HL-60 (cell line): ENCODE data around the gene ITSN2.

ENCODE experiments used
- DNase-seq, 2 experiments: peaks; one replicate each; pipeline ENCODE4 v3.0.0-alpha.2; 2010 to 2020; ENCODE audit warnings: low read depth in 1 of 2, low spot score in 1 of 2
- H3K27ac ChIP-seq: fragments of 250-450 bp; sonication (Bioruptor Pico); replicated peaks from 2 replicates; pipeline ENCODE4 v1.5.1; 2020; ENCODE audit warnings: mild to moderate bottlenecking, moderate library complexity
- H3K27me3 ChIP-seq: fragments of 250-450 bp; sonication (Bioruptor Pico); 2 replicates; pipeline ENCODE4 v1.5.1; 2021; ENCODE audit warnings: mild to moderate bottlenecking, moderate library complexity; ENCODE audit not compliant: insufficient read depth, poor library complexity, severe bottlenecking
- H3K4me3 ChIP-seq: replicated peaks from 2 replicates; pipeline ENCODE4 v1.5.1; 2011; ENCODE audit warnings: mild to moderate bottlenecking, control low read depth, low read length; ENCODE audit not compliant: insufficient read depth
- GABPA ChIP-seq: IDR thresholded peaks from 2 replicates; pipeline ENCODE4 v1.6.1; 2012; ENCODE audit warnings: low read depth
- POLR2AphosphoS5 ChIP-seq: IDR thresholded peaks from 2 replicates; pipeline ENCODE4 v1.6.1; 2012; ENCODE audit warnings: low read depth
- SPI1 ChIP-seq: IDR thresholded peaks from 2 replicates; pipeline ENCODE4 v1.6.1; 2012; ENCODE audit warnings: low read depth, mild to moderate bottlenecking, borderline replicate concordance
- TF ChIP-seq, protein P1 (sequence below): IDR thresholded peaks from one replicate; pipeline ENCODE4 v1.5.1; 2011; ENCODE audit warnings: low read length, control low read depth, inconsistent platforms; ENCODE audit not compliant: insufficient read depth
- TF ChIP-seq, protein P2 (sequence below): IDR thresholded peaks from 2 replicates; pipeline ENCODE4 v1.6.1; 2012; ENCODE audit warnings: low read depth; ENCODE audit not compliant: insufficient replicate concordance

The ITSN2 gene

DNA sequence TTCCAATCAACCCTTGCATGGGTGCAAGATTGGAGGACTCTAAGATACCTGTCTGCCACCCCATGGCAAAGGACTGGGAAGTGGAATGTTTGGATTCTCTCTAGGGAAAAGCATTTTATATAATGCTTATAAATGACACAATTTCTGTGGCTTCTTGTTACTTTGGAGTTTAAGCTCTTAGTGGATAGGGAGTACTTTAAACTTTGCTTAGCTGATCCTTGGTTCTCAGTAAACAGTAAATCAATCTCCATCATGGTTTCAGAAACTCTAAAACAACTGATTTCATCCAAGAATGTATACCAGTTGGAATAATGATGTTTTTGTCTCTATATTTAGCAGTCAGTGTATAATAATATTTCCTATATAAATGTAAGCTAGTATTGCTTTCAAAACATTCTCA, 199.6 kb downstream of the ITSN2 start:
- no peak overlapping the region for H3K27ac ChIP-seq

DNA sequence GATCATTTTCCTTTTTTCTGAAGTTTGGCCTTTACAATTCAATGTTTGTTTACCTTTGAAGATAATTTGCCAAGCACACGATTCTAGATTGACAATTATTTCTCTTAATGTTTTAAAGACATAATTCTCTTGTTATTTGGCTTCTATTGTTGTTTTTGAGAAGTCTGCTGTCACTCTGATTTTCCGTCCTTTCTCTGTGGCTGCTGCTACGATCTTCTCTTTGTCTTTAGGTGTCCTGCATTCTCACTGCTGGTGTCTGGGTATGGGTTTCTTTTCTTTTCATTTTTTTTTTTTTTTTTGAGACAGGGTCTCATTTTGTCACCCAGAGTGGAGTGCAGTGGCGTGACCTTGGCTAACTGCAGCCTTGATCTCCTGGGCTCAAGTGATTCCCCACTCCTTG, 200.6 kb downstream of the ITSN2 start:
- H3K27me3 ChIP-seq = no peaks in the 10 kb centered on the region
- no peak for TF ChIP-seq GABPA
- no peak for TF ChIP-seq SPI1
- no peak for TF ChIP-seq POLR2AphosphoS5
- TF ChIP-seq, protein P1, sequence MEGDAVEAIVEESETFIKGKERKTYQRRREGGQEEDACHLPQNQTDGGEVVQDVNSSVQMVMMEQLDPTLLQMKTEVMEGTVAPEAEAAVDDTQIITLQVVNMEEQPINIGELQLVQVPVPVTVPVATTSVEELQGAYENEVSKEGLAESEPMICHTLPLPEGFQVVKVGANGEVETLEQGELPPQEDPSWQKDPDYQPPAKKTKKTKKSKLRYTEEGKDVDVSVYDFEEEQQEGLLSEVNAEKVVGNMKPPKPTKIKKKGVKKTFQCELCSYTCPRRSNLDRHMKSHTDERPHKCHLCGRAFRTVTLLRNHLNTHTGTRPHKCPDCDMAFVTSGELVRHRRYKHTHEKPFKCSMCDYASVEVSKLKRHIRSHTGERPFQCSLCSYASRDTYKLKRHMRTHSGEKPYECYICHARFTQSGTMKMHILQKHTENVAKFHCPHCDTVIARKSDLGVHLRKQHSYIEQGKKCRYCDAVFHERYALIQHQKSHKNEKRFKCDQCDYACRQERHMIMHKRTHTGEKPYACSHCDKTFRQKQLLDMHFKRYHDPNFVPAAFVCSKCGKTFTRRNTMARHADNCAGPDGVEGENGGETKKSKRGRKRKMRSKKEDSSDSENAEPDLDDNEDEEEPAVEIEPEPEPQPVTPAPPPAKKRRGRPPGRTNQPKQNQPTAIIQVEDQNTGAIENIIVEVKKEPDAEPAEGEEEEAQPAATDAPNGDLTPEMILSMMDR = no peak
- TF ChIP-seq, protein P2, sequence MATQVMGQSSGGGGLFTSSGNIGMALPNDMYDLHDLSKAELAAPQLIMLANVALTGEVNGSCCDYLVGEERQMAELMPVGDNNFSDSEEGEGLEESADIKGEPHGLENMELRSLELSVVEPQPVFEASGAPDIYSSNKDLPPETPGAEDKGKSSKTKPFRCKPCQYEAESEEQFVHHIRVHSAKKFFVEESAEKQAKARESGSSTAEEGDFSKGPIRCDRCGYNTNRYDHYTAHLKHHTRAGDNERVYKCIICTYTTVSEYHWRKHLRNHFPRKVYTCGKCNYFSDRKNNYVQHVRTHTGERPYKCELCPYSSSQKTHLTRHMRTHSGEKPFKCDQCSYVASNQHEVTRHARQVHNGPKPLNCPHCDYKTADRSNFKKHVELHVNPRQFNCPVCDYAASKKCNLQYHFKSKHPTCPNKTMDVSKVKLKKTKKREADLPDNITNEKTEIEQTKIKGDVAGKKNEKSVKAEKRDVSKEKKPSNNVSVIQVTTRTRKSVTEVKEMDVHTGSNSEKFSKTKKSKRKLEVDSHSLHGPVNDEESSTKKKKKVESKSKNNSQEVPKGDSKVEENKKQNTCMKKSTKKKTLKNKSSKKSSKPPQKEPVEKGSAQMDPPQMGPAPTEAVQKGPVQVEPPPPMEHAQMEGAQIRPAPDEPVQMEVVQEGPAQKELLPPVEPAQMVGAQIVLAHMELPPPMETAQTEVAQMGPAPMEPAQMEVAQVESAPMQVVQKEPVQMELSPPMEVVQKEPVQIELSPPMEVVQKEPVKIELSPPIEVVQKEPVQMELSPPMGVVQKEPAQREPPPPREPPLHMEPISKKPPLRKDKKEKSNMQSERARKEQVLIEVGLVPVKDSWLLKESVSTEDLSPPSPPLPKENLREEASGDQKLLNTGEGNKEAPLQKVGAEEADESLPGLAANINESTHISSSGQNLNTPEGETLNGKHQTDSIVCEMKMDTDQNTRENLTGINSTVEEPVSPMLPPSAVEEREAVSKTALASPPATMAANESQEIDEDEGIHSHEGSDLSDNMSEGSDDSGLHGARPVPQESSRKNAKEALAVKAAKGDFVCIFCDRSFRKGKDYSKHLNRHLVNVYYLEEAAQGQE = no peak

More for the DNA sequence above, 199.6 kb downstream of the ITSN2 start:
- H3K27me3 ChIP-seq = no peaks in the 10 kb centered on the region
- DNase-seq = no peak
- TF ChIP-seq, protein P1 = no peak
- TF ChIP-seq POLR2AphosphoS5 (no peak), SPI1 (no peak), GABPA (no peak)
- TF ChIP-seq, protein P2 = no peak
- H3K4me3 ChIP-seq = no peak overlapping the region

DNA sequence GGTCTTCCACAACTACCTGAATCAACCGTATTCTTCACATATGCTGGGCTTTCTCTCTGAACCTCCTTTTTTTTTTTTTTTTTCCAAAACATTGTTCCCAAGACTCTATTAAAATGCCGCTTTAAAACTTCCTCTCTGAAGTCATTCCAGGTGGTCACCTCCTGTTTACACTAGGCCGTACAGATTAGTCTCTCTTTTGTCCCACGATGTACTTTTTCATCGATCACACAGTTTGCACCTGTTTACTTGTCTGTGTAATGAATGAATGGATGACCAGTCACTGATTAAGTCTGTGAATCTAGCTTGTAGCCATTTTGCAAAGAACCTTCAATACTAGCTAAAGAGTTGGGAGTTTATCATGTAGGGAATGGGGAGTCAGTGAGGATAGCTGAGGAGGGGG, 202.2 kb downstream of the ITSN2 start:
- H3K27me3 ChIP-seq = no peaks in the 10 kb centered on the region
- H3K4me3 ChIP-seq = no peak overlapping the region
- no peak overlapping the region for H3K27ac ChIP-seq
- no peak for DNase-seq
- TF ChIP-seq, protein P2 = no peak
- TF ChIP-seq POLR2AphosphoS5 (no peak), SPI1 (no peak), GABPA (no peak)
- TF ChIP-seq, protein P1 = no peak

More for the DNA sequence above, 200.6 kb downstream of the ITSN2 start:
- no peak for DNase-seq
- Histone ChIP-seq H3K4me3 (no peak overlapping the region), H3K27ac (no peak overlapping the region)
